ENCODE measurements around the gene MT4.

DNA sequence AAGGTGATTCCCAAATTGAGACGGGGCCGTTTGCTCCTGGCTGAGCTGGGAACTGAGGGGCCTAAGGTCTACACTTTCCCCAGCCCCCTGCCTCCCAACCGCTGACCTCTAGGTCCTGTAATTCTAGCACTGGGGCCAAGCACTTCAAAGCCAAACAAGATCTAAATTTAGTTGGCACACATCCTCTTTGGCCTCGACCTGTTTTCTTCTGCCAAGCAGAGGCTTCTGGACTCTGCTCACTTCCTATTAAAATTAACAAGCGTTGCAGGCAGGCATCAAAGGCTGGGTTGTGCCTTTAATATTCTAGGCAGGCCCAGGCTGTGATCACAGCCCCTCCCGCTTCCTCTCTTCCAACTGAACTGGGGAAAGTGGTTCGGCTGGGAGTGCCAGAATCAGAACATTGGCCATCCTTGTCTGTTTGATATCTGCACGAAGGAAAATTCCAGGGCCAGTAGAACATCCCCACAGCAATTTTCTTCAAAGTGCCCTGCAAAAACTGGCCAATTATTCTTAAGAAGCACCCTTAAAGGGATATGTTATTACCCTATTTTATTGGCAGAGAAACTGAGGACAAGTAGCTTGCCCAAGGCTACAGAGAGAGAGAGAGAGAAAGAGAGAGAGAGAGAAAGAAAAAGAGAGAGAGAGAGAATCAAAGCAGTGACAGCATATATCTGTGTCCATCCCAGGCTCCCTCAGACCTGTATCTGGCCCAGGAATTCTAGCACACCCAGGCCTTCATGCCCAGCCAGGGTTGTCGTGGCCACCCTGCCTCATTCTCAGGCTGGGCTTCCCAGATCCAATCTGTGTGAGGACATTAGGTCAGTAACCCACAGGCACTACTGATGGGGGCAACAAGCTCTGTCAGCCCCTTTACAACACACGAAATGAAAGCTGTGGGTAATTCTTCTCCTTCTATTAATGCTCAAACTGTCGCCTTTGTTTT is 12.8 kb upstream of the MT4 start:
- TF ChIP-seq, protein P1, sequence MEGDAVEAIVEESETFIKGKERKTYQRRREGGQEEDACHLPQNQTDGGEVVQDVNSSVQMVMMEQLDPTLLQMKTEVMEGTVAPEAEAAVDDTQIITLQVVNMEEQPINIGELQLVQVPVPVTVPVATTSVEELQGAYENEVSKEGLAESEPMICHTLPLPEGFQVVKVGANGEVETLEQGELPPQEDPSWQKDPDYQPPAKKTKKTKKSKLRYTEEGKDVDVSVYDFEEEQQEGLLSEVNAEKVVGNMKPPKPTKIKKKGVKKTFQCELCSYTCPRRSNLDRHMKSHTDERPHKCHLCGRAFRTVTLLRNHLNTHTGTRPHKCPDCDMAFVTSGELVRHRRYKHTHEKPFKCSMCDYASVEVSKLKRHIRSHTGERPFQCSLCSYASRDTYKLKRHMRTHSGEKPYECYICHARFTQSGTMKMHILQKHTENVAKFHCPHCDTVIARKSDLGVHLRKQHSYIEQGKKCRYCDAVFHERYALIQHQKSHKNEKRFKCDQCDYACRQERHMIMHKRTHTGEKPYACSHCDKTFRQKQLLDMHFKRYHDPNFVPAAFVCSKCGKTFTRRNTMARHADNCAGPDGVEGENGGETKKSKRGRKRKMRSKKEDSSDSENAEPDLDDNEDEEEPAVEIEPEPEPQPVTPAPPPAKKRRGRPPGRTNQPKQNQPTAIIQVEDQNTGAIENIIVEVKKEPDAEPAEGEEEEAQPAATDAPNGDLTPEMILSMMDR (IDR thresholded peaks at IDR 0.05; ENCODE audit: low read length), result no peak
- TF ChIP-seq EZH2phosphoT487 (IDR thresholded peaks at IDR 0.05; ENCODE audit: low read length), result no peak
- TF ChIP-seq EZH2 (optimal IDR thresholded peaks at IDR 0.05; ENCODE audit: low read depth, low read length), result no peak

All from MM.1S (cell line).